Chondrocyte (in vitro differentiated cells): Measurements from ENCODE around the gene MRTFB. TPM values are rescaled to one million over a fixed set of nuclear protein-coding genes. Genes with fewer than 3 reads are reported as not detected.

Source experiments
- DNase-seq: peaks from one replicate; pipeline ENCODE4 v3.0.0; 2021; ENCODE audit warnings: mixed read lengths, low spot score
- H3K27ac Mint-ChIP-seq: one replicate; pipeline ENCODE4 v1.8.0; 2021; ENCODE audit warnings: mild to moderate bottlenecking, moderate library complexity, mixed read lengths; ENCODE audit not compliant: unreplicated experiment
- H3K27me3 Mint-ChIP-seq: 2 replicates; pipeline ENCODE4 v1.8.0; 2021; ENCODE audit warnings: low read depth, mixed read lengths
- H3K36me3 Mint-ChIP-seq: 2 replicates; pipeline ENCODE4 v1.8.0; 2021; ENCODE audit warnings: low read depth, mixed read lengths
- H3K4me1 Mint-ChIP-seq: 2 replicates; pipeline ENCODE4 v1.8.0; 2021; ENCODE audit warnings: low read depth, mild to moderate bottlenecking, mixed read lengths
- H3K4me3 Mint-ChIP-seq: one replicate; pipeline ENCODE4 v1.8.0; 2021; ENCODE audit warnings: mild to moderate bottlenecking, moderate library complexity, mixed read lengths; ENCODE audit not compliant: unreplicated experiment
- H3K9me3 Mint-ChIP-seq: 2 replicates; pipeline ENCODE4 v1.8.0; 2021; ENCODE audit warnings: low read depth, mixed read lengths
- CTCF ChIP-seq: fragments of 200-600 bp; sonication (generic); IDR thresholded peaks from 2 replicates; pipeline ENCODE4 v1.5.0; 2021; ENCODE audit warnings: antibody characterized with exemption, mild to moderate bottlenecking, moderate library complexity
- total RNA-seq: library from RNA; stranded (reverse); gene quantifications from 3 replicates; pipeline ENCODE4 v1.2.1, GENCODE V29; 2021

MRTFB gene
- total RNA-seq, 1 donor from 2014 or later, result 32.2 TPM

DNA sequence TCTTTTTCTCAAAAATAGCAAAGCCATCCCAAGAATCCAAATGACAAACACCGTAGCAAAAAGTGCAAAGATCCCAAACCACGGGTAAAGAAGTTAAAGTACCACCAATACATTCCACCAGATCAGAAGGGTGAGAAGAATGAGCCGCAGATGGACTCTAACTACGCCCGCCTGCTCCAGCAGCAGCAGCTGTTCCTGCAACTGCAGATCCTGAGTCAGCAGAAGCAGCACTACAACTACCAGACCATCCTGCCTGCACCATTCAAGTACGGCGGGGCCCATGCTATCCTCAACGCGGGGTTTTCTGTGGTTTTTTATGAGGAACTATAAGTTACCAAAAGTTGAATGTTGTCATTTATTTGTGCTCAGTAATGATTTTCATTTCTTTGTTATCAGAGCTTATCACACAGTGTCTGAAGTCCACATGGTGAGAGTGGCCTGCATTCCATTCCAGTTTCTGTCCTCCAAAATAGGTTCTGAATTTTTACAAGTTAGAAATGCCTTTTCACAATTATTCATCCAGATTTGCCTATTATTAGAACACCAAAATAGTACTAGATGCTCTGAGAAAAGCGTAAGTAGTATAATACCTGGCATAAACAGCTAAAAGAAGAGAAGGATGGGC is 169.2 kb downstream of the MRTFB start:
- no peak for DNase-seq
- H3K4me1 Mint-ChIP-seq, result peaks cover 36% of the 10 kb centered on the region
- no peak overlapping the region for H3K4me3 Mint-ChIP-seq
- no peak for TF ChIP-seq CTCF
- peak overlapping the region; percentile 58 for H3K27ac Mint-ChIP-seq
- no peaks in the 10 kb centered on the region for H3K9me3 Mint-ChIP-seq
- H3K36me3 Mint-ChIP-seq, result peaks cover 5% of the 10 kb centered on the region
- no peaks in the 10 kb centered on the region for H3K27me3 Mint-ChIP-seq

- Mint-ChIP-seq H3K27ac (peak overlapping the region; percentile 58), H3K36me3 (peaks cover 4% of the 10 kb centered on the region), H3K27me3 (no peaks in the 10 kb centered on the region), H3K4me1 (peaks cover 36% of the 10 kb centered on the region), H3K9me3 (no peaks in the 10 kb centered on the region), H3K4me3 (no peak overlapping the region)
- no peak for DNase-seq
- TF ChIP-seq CTCF, result no peak
These were observed 169.8 kb downstream of the MRTFB start for GRCh38 chr16:14240964-14241363.

DNA sequence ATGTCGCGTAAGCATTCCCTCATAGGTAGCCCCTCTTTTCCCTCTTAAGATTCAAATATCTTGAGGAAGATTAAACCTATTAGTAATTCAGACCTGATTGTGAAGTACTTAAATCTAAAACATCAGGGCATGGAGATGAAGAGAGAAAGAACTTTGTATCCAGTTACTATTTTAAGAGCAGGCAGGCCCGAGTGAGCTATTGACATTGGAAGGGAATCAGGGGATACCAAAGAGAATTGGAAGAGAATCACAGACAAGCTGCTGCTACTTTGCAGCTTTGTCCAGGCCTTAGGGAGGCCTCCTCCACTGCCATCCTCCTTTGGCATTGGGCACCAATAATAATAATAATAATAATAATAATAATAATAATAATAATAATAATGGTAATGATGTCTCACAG is 170.5 kb downstream of the MRTFB start:
- DNase-seq, result no peak

DNA sequence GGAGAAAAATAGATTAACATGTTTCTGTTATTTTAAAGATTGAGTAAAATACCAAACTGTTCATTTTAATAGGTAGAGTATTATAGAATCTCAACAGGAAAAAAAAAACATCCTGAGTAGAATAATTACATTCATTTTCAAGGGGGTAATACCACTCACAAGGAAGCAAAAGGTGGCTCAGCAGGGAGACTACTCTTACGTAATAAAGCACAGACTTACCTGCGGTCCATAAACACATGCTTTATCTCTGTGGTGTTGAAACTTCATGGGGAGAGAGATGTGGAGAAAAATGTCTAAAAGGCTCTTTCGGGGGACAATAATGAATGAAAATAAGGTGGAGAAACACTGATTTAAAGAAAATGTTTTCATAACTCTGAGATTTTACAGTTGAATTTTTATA is 171.7 kb downstream of the MRTFB start:
- no peak overlapping the region for H3K27ac Mint-ChIP-seq
- peaks cover 10% of the 10 kb centered on the region for H3K36me3 Mint-ChIP-seq
- no peaks in the 10 kb centered on the region for H3K27me3 Mint-ChIP-seq
- peaks cover 36% of the 10 kb centered on the region for H3K4me1 Mint-ChIP-seq
- H3K4me3 Mint-ChIP-seq, result no peak overlapping the region
- no peak for TF ChIP-seq CTCF
- DNase-seq, result no peak
- H3K9me3 Mint-ChIP-seq, result no peaks in the 10 kb centered on the region

More for the DNA sequence above, 170.5 kb downstream of the MRTFB start:
- no peaks in the 10 kb centered on the region for H3K9me3 Mint-ChIP-seq
- peak overlapping the region; percentile 4 for H3K27ac Mint-ChIP-seq
- peaks cover 36% of the 10 kb centered on the region for H3K4me1 Mint-ChIP-seq
- peaks cover 6% of the 10 kb centered on the region for H3K36me3 Mint-ChIP-seq
- H3K27me3 Mint-ChIP-seq, result no peaks in the 10 kb centered on the region
- no peak overlapping the region for H3K4me3 Mint-ChIP-seq
- no peak for TF ChIP-seq CTCF

GRCh38 chr16:14244196-14245010 is 173.3 kb downstream of the MRTFB start:
- Mint-ChIP-seq H3K27me3 (no peaks in the 10 kb centered on the region), H3K36me3 (peaks cover 12% of the 10 kb centered on the region), H3K4me1 (peaks cover 36% of the 10 kb centered on the region), H3K9me3 (no peaks in the 10 kb centered on the region), H3K27ac (no peak overlapping the region), H3K4me3 (no peak overlapping the region)
- no peak for TF ChIP-seq CTCF
- no peak for DNase-seq
